ENCODE measurements around the gene RASGRF1.

- TF ChIP-seq CTCF (IDR thresholded peaks at IDR 0.05; ENCODE audit: low read depth, low read length): no peak
- no peak for TF ChIP-seq EZH2phosphoT487 (IDR thresholded peaks at IDR 0.05; ENCODE audit: low read depth)
Observed at GRCh38 chr15:79003896-79004295, 86.7 kb downstream of the RASGRF1 start.

All from OCI-LY3 (cell line).